RKO (cell line): ENCODE measurements around the gene CSNK2A3.
"Not testable (repeated sequence)": the region's sequence is repeated elsewhere in the genome, so short reads cannot be mapped to it uniquely, and the experiment has no call there.

Experiments
- DNase-seq: peaks from one replicate; pipeline ENCODE4 v3.0.0-alpha.2; 2016; ENCODE audit warnings: low spot score

The CSNK2A3 gene

DNA sequence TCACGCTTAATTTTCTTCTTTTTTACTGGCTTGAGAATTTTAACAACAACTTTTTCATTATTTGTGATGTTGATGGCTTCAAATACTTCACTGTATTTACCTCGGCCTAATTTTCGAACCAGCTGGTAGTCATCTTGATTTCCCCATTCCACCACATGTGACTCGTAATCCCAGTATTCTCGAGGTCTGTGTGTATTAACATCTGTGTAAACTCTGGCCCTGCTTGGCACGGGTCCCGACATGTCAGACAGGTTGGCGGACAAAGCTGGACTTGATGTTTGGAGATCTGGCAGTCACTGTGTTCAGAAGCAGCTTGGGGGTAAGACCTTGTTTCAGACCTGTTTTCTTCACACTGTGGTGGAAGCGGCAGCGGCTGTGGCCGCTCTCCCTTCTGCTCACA is at the start of gene CSNK2A3:
CSNK2A3 (minus strand) TSS at position 373 of the 400 bp plus-strand sequence; CDS start at position 242, 131 bp downstream.
- not testable (repeated sequence) for DNase-seq

- no peak for DNase-seq
Observed at GRCh38 chr11:11401960-11402535, 49.0 kb upstream of the CSNK2A3 start.

DNA sequence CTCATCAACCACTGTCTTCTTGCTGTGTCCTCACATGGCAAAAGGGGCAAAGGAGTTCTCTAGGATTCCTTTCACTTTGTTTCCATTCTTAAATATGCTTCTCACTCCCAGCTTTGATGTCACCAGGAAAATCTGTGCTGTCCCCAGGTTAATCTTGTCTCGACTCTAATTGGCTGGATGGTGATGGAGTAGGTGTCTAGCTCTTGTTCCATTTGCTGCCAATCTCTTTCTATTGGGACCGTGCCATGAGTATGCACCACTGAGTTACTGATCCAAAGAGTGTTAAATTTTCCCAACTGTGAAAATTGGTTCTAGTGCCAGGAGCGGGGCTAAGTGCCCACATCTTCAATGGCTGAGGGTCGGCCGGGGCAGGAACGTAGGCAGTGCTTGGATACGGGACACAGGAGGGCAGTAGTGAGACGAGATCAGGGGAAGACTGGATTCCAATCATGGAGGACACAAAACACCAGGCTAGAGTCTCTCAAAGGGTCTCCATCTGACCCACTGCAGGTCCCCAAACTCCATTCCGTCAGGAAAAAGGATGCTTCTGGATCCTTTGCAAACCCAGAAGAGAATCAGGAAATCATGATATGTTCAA is 47.7 kb upstream of the CSNK2A3 start:
- DNase-seq = no peak

- no peak for DNase-seq
Observed at GRCh38 chr11:11400121-11400520, 47.1 kb upstream of the CSNK2A3 start.

- DNase-seq = no peak
Observed at GRCh38 chr11:11397781-11398180, 44.7 kb upstream of the CSNK2A3 start.

GRCh38 chr11:11397036-11397415 is 44.0 kb upstream of the CSNK2A3 start:
- no peak for DNase-seq

DNA sequence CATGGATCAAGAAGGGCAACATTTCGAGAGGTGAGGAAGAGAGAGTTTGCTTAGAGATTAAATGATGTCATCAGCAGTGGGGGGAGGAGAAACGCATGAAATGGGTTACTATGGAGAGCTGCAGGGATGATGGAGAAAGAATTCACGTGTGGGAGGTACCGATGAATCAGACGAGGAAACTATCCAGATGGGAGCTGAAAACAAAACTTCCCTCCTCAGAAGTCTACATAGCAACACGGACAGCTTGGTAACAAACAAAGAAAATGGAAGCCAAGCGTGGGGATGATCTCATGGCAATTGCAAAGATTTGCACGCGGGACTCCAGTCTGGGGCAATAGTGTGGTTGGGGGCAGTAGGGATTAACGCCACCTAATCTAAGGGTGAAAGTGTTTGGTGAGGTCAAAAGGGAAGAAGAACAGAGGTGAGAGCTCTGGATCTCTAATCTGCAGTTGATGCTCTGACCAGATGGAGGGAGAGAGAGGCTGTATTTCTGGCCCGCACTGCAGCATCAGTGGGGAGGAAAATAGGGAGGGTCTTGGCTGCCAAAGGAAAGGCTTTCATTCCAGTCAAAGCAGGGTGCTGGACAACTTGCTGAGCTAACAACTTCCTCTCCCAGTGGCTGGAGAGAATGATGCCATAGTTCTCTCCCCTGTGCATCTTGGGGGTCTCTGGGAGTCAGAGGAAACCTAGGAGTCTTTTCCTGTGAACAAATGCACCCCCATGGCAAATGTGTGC is 43.4 kb upstream of the CSNK2A3 start:
- DNase-seq = peak; percentile 19

DNA sequence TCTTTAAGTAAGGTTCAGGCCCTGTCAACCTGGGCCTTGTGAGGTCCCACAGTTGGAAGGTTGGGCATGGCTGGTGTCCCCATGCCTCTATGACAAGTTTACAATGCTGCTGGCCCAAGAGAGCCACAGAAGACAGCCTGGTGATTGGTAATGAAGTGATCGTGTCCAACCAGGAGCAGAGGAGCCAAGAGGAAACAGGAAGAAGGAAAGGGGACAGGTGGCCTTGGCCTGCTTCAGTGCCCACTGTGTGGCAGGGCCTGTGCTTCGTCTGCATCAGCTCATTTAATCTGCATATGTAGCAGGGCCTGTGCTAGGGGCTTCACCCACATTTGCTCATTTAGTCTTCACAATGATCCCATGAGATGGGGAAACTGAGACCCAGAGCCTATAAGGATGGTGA is 42.1 kb upstream of the CSNK2A3 start:
- DNase-seq = no peak

DNA sequence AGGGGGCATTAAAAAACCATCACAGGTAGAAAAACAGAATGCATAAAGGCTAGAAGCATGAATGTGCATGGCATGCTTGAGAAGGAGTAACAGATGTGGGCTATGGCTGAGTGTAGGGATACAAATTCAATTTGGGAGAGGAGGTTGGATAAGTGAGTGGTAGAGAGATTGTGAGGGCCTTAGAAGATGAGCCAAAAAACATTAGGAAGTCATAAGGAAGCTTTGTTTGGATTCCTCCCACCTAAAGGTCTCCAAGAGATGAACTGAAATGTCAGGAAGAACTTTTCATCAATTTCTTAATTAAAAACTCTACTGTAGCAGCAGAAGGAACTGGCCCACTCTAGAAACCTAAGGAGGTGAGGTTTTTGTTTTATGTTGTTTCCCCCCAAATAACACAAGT is 41.2 kb upstream of the CSNK2A3 start:
- no peak for DNase-seq

- DNase-seq = peak; percentile 15
Observed at GRCh38 chr11:11391796-11392463, 38.9 kb upstream of the CSNK2A3 start.

- DNase-seq = no peak
Observed at GRCh38 chr11:11391169-11391568, 38.1 kb upstream of the CSNK2A3 start.

DNA sequence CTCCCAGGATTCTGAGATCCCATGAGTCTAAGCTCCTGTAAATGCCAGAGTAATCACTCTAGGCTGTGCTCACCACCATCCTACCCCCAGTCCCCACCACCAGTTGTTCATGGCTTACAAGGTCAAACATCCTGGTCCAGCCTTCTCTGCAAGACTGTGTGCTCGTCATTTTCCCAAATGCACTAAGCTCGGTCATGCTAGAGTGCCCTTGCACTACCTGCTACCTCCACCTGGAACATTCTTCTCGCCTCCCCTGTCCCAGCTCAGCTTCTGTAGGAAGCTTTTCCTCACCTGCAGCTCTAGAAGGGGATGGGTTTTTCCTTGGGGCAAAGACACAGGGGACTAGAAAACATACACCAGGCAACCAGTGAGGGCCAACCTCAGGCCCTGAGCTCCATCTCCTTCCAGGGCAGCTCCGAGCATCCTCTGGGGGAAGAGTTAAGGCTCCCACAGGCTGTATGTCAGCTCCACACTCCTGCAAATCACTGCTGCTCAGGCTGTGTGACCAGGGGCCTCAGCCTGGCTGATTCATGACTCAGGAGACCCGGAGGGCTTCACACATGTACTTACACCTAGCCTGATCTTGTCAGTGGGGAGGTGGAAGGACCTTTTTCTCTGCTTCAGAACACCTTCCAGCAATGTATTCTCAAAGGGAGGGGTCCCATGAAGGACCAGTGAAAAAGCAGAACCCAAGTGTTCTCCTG is 37.2 kb upstream of the CSNK2A3 start:
- DNase-seq = no peak

- DNase-seq = no peak
Observed at GRCh38 chr11:11389238-11389637, 36.2 kb upstream of the CSNK2A3 start.

DNA sequence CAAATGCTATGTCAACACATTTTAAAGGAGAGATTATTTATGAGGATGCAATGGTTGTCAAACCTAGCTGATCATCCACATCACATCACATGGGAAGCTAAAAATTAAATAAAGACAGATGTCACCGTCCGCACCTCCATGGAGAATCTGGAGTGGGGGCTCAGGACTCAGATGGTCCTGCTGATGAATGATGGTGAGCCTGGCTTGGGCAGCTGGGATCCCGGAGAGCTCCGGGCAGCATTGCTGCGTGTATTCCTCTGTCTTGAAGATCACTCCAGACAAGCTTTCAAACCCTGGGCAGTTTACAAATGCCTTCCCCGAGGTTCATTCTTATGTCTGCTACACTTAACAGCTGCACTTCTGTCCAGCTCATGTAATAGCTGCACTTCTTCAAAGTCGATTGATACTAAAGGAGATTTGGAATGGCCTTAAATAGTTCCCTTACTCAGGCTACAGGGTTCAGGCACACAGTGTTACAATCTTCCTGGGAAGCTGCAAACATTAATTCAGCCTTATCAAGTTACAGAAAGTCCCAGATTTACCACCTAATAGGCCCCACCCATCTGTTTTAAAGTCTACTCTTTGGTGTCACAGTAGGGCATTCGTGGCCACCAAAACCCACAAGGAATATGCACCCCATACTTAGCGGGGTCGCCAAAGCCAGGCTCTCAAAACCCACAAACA is 34.7 kb upstream of the CSNK2A3 start:
- no peak for DNase-seq

DNA sequence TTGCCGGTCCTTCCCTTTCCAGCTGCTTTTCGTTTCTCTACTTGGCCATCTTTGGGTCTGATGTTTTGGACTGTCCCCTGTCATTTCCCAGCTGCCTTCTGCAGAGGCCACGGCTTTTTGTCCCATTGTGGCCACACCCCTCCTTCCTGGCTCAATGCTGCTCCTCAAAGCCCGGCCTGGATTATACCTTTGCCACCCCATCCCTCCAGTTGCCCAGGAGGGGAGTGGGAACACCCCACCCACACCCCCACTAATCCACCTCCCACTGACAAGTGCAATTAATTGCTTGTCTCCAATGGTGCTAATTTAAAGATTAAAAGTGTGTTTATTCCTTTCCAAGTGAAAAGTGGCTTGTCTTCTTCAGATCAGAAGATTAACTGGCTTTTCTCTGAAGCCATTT is 34.2 kb upstream of the CSNK2A3 start:
- DNase-seq = no peak

DNA sequence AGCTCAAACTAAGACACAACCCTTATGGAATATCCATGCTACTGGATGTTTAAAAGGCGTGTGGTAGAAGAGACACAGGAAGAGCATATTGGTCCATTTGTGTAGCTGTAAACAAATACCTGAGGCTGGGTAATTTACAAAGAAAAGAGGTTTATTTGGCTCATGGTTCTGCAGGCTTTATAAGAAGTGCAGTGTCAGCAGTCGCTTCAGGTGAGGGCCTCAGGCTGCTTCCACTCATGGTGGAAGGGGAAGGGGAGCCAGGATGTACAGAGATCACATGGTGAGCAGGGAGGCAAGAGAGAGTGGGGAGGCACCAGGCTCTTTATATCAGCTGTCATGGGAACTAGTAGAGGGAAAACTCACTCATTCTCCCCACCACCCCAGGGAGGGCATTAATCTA is 31.8 kb upstream of the CSNK2A3 start:
- DNase-seq = no peak

- no peak for DNase-seq
Observed at GRCh38 chr11:11383995-11384394, 30.9 kb upstream of the CSNK2A3 start.

- no peak for DNase-seq
Observed at GRCh38 chr11:11382858-11383532, 29.9 kb upstream of the CSNK2A3 start.

DNA sequence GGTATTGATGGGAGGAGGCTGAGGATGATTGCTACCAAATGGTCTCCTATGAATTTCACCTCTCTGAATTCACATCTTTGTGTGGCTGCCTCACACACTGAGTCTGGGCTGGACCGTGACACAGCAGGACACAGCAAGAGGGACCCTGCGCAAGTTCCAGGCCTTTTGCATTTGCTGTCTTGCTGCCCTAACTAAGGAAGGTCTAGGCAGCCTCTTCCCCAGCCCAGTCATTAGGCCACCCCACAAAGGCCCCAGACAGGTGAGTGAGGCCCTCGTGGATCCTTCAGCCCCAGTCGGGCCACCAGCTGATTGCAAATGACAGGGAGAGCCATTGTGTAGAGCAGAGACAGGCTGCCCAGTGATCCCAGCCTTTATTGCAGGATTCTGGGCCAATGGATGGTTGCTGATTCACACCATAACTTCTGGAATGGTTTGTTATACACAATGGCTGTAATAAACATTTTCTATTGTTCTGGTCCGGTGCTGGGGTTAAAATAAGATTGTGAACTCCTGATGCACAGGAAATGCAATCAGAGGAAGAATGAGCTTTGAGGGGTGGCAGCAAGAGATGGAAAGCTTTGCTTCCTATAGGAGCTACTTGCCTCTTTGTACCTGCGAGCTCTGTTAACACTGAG is 28.5 kb upstream of the CSNK2A3 start:
- no peak for DNase-seq

DNA sequence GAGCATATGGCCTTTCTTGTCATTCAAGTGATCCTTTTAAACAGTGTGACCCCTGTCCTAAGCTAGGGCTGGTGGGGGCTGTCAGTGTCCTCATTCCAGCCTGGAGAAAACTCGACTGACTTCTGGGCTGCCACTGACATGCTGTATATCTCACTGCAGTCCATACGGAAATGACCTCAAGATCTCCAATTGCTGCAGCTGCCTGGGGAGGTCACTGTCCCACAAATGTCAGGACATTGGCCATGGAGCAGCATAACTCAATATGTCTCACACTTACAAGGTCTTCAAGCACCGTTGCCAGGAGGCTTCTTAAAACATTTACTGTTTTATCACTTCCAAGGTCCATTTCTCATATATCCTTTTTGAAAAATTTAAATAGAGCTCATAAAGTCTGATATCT is 27.8 kb upstream of the CSNK2A3 start:
- DNase-seq = no peak

DNA sequence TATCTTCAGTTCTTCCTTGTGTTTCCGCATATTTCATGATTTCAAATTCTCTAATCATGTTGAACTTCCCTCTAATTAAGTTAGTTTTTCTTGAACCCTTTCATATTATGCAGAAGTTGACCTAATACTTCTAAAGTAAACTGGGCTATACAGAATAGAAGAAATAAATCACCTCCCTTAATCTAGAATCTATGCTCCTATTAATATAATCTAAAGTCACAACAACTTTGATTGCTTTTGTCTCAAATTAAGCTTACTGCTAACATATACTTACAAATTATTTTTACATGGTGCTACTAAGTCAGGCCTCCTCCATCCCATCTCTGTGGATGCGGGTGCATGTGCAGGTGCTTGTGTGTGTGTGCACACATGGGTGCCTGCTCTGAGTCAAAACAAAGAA is 27.3 kb upstream of the CSNK2A3 start:
- no peak for DNase-seq
